ENCODE data around the gene CNGB1. TPM values are rescaled to one million over a fixed set of nuclear protein-coding genes. Genes with fewer than 3 reads are reported as not detected.

The CNGB1 gene
- total and polyA plus RNA-seq, 2 of the 13 experiments (the other 11 are each of a cell fraction or from before 2014, with no cell fraction given) = 0.02 to 0.15 TPM

- TF ChIP-seq ZNF460 (CRISPR knock-in tag; IDR thresholded peaks at IDR 0.05; ENCODE audit: borderline replicate concordance) (peak; percentile 12; the same call in 1 of the 2 replicates), ZNF333 (CRISPR knock-in tag; IDR thresholded peaks at IDR 0.05; ENCODE audit: borderline replicate concordance) (no peak), ETV6 (CRISPR knock-in tag; conservative IDR thresholded peaks at IDR 0.05) (peak; percentile 75; the same call in 1 of the 2 replicates), USF2 (IDR thresholded peaks at IDR 0.05; ENCODE audit: low read depth, low read length) (0 out of 2 replicates have a peak, but pooled peaks have one; percentile 18), USF2 (CRISPR knock-in tag; IDR thresholded peaks at IDR 0.05; ENCODE audit: borderline replicate concordance) (no peak), ELF4 (CRISPR knock-in tag; IDR thresholded peaks at IDR 0.05; ENCODE audit: borderline replicate concordance) (peak; percentile 31; the same call in 1 of the 2 replicates), SKI (IDR thresholded peaks at IDR 0.05; ENCODE audit: partially characterized antibody) (peak; percentile 96), TBL1XR1 (IDR thresholded peaks at IDR 0.05; ENCODE audit: borderline replicate concordance, low read length, partially characterized antibody) (peak; percentile 75), ZNF772 (CRISPR knock-in tag; IDR thresholded peaks at IDR 0.05) (peak; percentile 85), ZBTB40 (IDR thresholded peaks at IDR 0.05) (no peak), ZBTB40 (CRISPR knock-in tag; IDR thresholded peaks at IDR 0.05) (0 out of 2 replicates have a peak, but pooled peaks have one; percentile 50), XRCC5 (optimal IDR thresholded peaks at IDR 0.05; ENCODE audit: low read length) (peak; percentile 89), ZZZ3 (CRISPR knock-in tag; IDR thresholded peaks at IDR 0.05; ENCODE audit: borderline replicate concordance) (no peak; the same call in 1 of the 2 replicates), ZSCAN30 (CRISPR knock-in tag; IDR thresholded peaks at IDR 0.05) (0 out of 2 replicates have a peak, but pooled peaks have one; percentile 52), MEIS2 (CRISPR knock-in tag; IDR thresholded peaks at IDR 0.05) (peak; percentile 91), PCBP2 (optimal IDR thresholded peaks at IDR 0.05; ENCODE audit: low read depth, low read length, poor library complexity, severe bottlenecking) (no peak), ZNF121 (CRISPR knock-in tag; IDR thresholded peaks at IDR 0.05) (peak; percentile 94)
Measured at GRCh38 chr16:57862698-57863433, 108.1 kb downstream of the CNGB1 start (continued).

Data from HepG2 (cell line).